HG03064 (cell line): Measurements from ENCODE around the gene EPB41L5.
"Not testable (repeated sequence)": the region's sequence is repeated elsewhere in the genome, so short reads cannot be mapped to it uniquely, and the experiment has no call there.

Experiments
- ATAC-seq: cut with Tn5 transposase; IDR thresholded peaks from one replicate; pipeline ENCODE4 v1.9.1; 2021; ENCODE audit warnings: low read depth; ENCODE audit not compliant: unreplicated experiment

EPB41L5 gene

GRCh38 chr2:120029672-120030640, 17.1 kb downstream of the EPB41L5 start:
- ATAC-seq, result no peak

- no peak for ATAC-seq
Observed at GRCh38 chr2:120032297-120032696, 19.4 kb downstream of the EPB41L5 start.

- ATAC-seq, result no peak
Observed at GRCh38 chr2:120034027-120034426, 21.1 kb downstream of the EPB41L5 start.

GRCh38 chr2:120034621-120035020, 21.7 kb downstream of the EPB41L5 start:
- ATAC-seq, result no peak

- ATAC-seq, result no peak
Observed at GRCh38 chr2:120036145-120036544, 23.3 kb downstream of the EPB41L5 start.

- ATAC-seq, result no peak
Observed at GRCh38 chr2:120037995-120038541, 25.2 kb downstream of the EPB41L5 start.

- no peak for ATAC-seq
Observed at GRCh38 chr2:120042359-120042758, 29.5 kb downstream of the EPB41L5 start.

- no peak for ATAC-seq
Observed at GRCh38 chr2:120044336-120044735, 31.5 kb downstream of the EPB41L5 start.

GRCh38 chr2:120045775-120046174, 32.9 kb downstream of the EPB41L5 start:
- not testable (repeated sequence) for ATAC-seq

- not testable (repeated sequence) for ATAC-seq
Observed at GRCh38 chr2:120046252-120046651, 33.4 kb downstream of the EPB41L5 start.

- no peak for ATAC-seq
Observed at GRCh38 chr2:120052597-120052996, 39.7 kb downstream of the EPB41L5 start.

GRCh38 chr2:120053891-120054290, 41.0 kb downstream of the EPB41L5 start:
- ATAC-seq, result no peak

- no peak for ATAC-seq
Observed at GRCh38 chr2:120059483-120059882, 46.6 kb downstream of the EPB41L5 start.

- ATAC-seq, result no peak
Observed at GRCh38 chr2:120060088-120060623, 47.3 kb downstream of the EPB41L5 start.

GRCh38 chr2:120064664-120065063, 51.8 kb downstream of the EPB41L5 start:
- no peak for ATAC-seq

GRCh38 chr2:120066800-120067547, 54.1 kb downstream of the EPB41L5 start:
- no peak for ATAC-seq

GRCh38 chr2:120068040-120068658, 55.3 kb downstream of the EPB41L5 start:
- ATAC-seq, result not testable (repeated sequence)

GRCh38 chr2:120075545-120075944, 62.7 kb downstream of the EPB41L5 start:
- ATAC-seq, result no peak

GRCh38 chr2:120077896-120078295, 65.0 kb downstream of the EPB41L5 start:
- no peak for ATAC-seq

- ATAC-seq, result no peak
Observed at GRCh38 chr2:120079647-120080046, 66.8 kb downstream of the EPB41L5 start.
